GM18868 (cell line): ENCODE results near the gene NIPAL4.

Source experiments
- ATAC-seq: cut with Tn5 transposase; IDR thresholded peaks from one replicate; pipeline ENCODE4 v1.9.1; 2021; ENCODE audit warnings: mild to moderate bottlenecking, moderate library complexity; ENCODE audit not compliant: unreplicated experiment

Gene NIPAL4

DNA sequence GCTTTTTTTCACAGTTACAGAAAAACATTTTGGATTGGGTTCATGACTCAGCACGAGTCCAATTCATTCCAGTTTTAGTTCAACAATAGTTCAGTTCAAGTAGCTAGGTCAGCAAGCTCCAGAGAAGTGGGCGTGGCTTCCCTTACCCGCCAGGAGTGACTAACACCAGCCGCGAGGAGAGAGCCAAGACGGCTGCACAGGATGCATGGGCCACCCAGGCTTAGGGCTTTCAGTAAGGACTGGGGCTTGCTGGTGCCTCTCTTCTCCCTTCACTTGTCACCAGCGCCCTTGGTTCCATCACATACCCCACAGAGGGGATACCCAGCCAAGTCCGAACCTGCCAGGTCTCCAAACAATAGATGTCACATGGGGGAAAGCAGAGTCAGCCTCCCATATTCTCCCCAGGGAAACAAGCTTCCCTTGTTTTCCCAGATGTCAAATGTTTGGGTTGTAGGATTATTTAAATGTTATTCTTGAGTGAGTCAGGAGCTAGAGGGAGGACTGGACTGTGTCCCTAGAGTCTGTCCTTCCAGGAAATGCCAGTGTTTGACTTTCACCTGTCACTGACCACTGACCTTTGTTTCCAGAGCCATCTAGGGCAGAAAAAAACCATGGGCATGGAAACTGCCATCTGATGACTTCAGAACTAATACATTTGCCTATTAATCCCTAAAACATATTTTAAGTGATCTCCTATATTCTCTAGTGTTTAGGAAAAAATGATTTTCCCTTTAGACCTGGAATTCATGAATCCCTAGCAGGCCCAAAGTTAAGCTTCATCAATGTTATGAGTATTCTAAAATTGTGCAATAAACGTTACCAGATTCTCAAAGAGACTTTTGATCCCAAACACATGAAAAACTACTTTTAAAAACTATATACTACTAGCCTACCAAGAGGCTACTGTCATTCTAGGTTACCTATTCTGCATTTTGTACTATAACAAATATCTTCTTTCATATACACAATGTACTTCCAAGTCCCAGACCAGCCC, 51.9 kb downstream of the NIPAL4 start:
- no peak for ATAC-seq

DNA sequence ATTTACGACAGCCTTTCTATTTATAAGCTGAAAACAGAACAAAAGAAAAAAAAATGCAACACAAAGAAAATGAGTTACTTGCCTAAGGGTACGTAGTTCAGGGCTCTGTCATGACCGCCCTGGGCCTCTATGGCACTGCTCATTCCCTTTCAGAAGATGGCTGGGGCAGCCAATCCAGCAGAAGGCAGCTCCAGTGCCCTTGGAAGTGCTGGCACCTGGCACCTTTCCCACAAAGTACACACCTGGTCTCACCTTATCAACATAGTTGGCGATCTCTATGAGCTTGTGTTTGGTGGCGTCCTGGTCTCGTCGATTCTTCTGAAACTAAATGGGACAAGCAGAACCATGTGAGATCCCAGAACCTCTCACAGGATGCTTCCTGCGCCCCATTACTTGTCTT, 53.2 kb downstream of the NIPAL4 start:
- ATAC-seq: no peak

DNA sequence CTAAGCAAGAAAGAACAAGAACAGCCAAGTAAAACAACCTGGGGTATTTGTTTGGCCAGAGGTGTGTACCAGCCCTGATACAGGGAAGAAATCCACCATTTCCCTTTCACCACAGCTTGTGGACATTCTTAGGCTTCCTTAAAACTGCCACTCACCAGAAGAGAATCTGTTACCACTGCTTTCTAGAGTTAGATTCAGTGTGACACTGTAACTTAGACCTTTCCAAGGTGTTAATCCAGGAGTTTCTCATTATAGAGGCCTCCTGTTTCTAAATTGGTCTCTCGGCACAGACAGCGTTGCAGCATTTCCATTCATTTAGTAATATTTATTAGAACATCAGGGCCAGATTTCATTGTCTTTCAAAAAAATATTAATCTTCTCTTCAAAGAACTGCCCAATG, 55.0 kb downstream of the NIPAL4 start:
- ATAC-seq: no peak

DNA sequence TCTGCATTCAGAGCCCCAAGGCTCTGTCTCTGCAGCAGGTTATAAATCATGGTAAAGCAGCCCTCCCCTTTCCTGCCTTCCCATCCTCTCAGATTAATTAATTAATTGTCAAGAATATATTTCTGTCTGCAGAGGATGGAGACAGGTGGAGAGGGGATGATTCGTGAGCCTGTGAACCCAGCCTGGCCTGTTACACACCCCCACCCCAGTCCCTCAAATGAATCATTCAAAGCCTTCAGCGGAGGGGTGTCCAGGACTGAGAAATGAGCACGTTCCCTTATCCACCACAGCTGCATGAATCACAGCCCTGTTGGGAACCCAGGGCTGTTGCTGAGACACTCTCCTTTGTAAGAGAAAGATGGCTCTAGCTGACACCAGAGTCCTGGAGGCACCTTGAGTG, 56.0 kb downstream of the NIPAL4 start:
- ATAC-seq: no peak

DNA sequence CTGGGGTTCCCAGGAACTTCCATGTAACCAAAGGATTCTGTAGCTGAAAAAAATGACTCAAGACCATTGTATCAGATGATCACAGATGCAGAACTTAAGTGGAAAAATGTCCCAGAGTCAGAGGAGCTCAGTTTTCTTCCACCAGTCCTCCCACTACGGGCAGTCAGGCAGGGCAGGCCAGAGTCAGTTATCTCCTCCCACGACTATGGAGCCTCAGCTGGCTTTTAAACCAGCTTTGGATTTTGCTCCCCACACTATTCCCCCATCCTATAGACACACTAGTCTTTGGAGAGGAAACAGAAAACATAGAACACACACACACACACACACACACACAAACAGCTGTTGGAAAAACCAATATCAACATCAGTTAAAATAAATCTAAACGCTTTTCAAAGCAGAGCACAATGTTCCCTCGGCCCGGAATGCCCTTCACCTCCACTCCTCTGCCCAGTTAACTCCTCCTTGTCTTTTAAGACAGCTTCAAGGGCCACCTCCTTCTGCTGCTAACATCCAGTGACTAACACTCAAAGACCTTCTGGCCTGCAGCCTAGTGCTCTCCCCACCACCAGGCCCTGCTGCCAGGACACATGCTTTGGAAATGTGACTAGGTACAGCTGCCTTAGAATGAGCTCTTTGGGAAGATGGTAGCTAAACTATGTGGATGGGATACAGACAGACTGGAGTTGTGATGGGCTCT, 56.8 kb downstream of the NIPAL4 start:
- no peak for ATAC-seq

DNA sequence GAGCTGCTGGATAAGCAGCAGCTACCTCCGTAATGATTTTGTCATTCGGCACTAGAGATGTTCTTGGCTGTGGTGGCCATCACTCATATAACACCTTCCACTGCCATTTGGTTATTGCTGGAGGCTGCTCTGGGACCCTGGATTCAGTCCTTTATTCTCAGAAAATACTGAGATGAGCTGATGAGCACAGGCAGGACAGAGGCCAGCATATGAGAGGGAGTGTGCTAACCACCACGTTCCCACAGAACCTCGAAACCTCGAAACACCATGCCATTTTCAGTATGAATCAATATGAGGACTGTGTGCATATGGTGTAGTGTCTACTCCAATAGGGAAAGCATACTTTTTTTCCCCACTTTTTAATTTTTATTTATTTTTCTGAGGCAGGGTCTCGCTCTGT, 59.0 kb downstream of the NIPAL4 start:
- ATAC-seq: peak; percentile 95

DNA sequence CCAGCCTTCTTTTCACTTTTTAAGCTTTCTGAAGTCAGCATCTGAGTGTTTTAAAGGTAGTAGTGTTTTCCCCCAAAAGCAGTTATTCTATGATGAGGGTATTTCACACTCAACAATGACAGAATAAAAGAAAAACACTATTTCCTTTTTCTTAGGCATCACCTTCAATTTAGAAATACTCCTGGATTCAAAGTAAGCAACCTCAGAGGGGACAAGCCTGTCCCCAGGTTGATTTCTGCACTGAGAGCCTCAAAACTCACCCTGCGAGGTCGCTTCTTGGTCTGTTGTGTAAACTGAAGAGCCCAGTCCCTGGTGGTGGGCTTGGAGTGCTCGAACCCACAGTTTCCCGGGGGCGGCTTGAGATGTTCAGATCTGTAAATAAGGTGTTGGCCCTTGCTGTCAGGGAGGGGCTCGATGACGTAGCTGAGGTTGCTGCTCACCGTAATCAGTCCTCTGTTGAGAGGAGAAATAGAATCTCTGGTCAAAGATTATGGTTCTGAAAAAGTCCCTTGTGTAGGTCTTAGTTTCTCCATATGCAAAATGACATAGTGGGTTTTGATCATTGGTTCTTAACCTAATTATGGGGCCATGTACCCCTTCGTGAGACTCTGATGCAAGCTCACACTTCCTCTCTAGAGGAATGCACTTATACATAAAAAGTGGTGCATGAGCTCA, 59.7 kb downstream of the NIPAL4 start:
- peak; percentile 64 for ATAC-seq

DNA sequence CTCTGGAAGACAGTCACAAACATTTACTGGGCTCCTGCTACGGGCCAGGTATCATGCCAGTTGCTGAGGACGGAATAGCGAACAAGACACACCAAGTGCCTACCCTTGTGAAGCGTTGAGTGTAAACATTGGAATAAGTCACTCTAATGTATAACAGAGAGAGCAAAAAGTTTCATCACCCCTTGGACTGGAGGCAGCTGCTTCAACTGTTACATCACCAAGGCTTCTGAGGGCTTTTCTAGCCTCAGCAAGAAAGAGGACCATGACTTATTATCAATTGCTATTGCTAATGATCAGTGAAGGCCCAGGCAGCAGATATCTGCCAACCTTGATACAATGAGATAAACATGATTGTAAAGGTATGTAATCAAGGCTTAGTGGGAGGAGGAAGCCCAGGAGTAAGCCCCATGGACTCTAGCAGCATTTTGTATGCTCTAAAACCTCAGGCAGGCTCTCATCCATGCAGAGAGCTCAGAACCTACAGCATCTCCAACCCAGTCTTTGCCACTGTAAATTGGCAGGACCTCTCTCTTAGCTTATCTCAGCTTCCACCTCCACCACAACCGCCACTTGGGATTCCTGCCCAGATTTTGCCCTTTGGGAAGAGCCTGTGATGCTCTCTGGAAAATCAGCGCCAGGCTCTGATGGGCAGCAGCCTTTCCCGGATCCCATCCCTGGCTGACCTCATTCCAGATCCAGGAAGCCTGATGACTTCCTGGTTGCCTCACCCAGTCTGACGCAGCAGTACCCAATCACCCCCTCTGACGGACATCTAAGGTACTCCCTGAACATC, 61.1 kb downstream of the NIPAL4 start:
- no peak for ATAC-seq

DNA sequence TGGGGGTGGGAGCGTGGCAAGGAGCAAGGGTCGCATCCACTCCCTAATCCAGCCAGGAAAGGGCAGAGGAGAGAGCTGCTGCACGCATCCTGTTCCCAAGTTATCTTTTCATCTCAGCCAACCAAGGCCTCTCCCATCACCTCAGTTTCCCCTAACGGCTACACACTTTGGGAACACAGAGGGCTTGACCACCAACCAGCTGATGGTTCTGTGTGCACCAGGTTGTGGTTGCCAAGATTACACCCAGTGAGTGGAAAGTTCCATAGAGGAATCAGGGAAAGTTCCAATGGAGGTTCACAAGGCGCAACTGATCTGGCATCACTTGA, 61.7 kb downstream of the NIPAL4 start:
- ATAC-seq: no peak

DNA sequence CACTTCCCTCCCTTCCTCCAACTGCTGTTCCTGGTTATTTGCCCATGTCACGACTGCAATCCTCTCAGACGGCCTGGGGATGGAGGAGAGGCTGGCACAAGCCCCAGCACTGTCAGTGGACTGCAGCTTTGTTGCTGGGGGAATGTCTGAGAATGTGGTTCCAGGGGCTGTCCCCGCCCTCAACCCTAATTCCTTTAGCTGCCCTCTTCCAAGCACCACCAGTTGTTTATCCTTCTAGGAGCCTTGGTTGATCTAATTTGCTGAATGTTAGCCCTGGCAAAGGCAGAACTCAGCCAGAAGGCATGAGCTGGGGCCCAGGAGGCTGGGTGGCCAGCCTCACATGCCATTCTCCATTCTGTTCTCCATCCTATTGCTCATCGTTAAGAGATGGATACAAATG, 64.0 kb downstream of the NIPAL4 start:
- ATAC-seq: no peak
